ENCODE measurements around the gene ANOS1. TPM values are rescaled to one million over a fixed set of nuclear protein-coding genes. Genes with fewer than 3 reads are reported as not detected.
"Not testable (repeated sequence)": the region's sequence is repeated elsewhere in the genome, so short reads cannot be mapped to it uniquely, and the experiment has no call there.

The ANOS1 gene
- total and polyA plus RNA-seq, 7 experiments from 2014 or later = 0.02 to 0.46 (median 0.05) TPM; not detected in 3

- Histone ChIP-seq H3K4me3 (ENCODE audit: low read length) (no peak overlapping the region), H3K36me3 (ENCODE audit: control insufficient read depth in 2 of 3, insufficient read depth in 3 of 3, low read length in 3 of 3) (no peaks in the 10 kb centered on the region), H3K27ac (ENCODE audit: low read depth, low read length) (no peak overlapping the region), H3K4me1 (ENCODE audit: control insufficient read depth in 2 of 2, insufficient read depth in 2 of 2, low read length in 2 of 2) (no peaks in the 10 kb centered on the region), H3K9me3 (ENCODE audit: control insufficient read depth in 2 of 3, low read length in 3 of 3) (no peaks in the 10 kb centered on the region), H3K27me3 (ENCODE audit: control insufficient read depth in 2 of 2, insufficient read depth in 2 of 2, low read length in 2 of 2) (no peaks in the 10 kb centered on the region)
- DNase-seq (no peak), ATAC-seq (no peak)
- ChIA-PET POLR2A (no interaction called here), CTCF (no interaction called here)
- peaks cover 0 to 8% (median 2%) of the 10 kb centered on the region in 11 donors for H3K9me3 Mint-ChIP-seq
- no peak overlapping the region for H3K4me3 Mint-ChIP-seq
- intact Hi-C loops (cut with micrococcal nuclease) = no loop called here
- H3K27ac Mint-ChIP-seq = no peak overlapping the region
- no peaks in the 10 kb centered on the region for H3K27me3 Mint-ChIP-seq
- no peaks in the 10 kb centered on the region for H3K4me1 Mint-ChIP-seq
- no peaks in the 10 kb centered on the region for H3K36me3 Mint-ChIP-seq
Observed at GRCh38 chrX:8548446-8548845, 183.5 kb downstream of the ANOS1 start.

DNA sequence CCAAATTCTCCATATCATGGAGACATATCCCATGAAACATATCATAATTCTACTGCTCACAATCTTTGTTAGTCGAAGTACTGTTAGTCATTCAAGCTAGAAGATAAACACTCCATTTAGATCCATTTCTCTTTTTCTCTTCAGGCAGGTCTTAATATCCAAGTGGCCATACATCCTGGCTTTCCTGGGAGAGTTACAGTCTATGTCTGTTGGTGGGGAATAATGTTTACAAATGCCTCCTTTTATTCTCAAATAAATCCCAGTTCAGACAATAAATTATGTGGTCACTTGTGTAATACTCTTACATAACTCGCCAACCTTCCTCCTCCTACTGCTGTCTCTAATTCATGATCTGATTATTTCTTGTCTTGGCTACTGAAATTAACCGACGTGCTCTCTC lies 185.2 kb downstream of the ANOS1 start:
- POLR2A ChIA-PET = no interaction called here
- CTCF ChIA-PET = no interaction called here
- H3K27me3 Mint-ChIP-seq = no peaks in the 10 kb centered on the region
- peaks cover 0 to 8% (median 0%) of the 10 kb centered on the region in 11 donors for H3K9me3 Mint-ChIP-seq
- no peak overlapping the region for H3K27ac Mint-ChIP-seq
- H3K4me1 Mint-ChIP-seq = no peaks in the 10 kb centered on the region
- no peaks in the 10 kb centered on the region for H3K36me3 Mint-ChIP-seq
- Histone ChIP-seq H3K4me3 (ENCODE audit: low read length) (no peak overlapping the region), H3K9me3 (ENCODE audit: control insufficient read depth in 2 of 3, low read length in 3 of 3) (no peaks in the 10 kb centered on the region), H3K36me3 (ENCODE audit: control insufficient read depth in 2 of 3, insufficient read depth in 3 of 3, low read length in 3 of 3) (no peaks in the 10 kb centered on the region), H3K4me1 (ENCODE audit: control insufficient read depth in 2 of 2, insufficient read depth in 2 of 2, low read length in 2 of 2) (no peaks in the 10 kb centered on the region), H3K27me3 (ENCODE audit: control insufficient read depth in 2 of 2, insufficient read depth in 2 of 2, low read length in 2 of 2) (no peaks in the 10 kb centered on the region), H3K27ac (ENCODE audit: low read depth, low read length) (no peak overlapping the region)
- no peak overlapping the region for H3K4me3 Mint-ChIP-seq
- no peak for DNase-seq
- no peak for ATAC-seq
- intact Hi-C loops (cut with micrococcal nuclease) = no loop called here

- CTCF ChIA-PET = no interaction called here
- peaks cover 0 to 9% (median 5%) of the 10 kb centered on the region in 11 donors for H3K9me3 Mint-ChIP-seq
- no peaks in the 10 kb centered on the region for H3K36me3 Mint-ChIP-seq
- POLR2A ChIA-PET = no interaction called here
- H3K27ac ChIP-seq (ENCODE audit: low read depth, low read length) = no peak overlapping the region
- no peak overlapping the region for H3K4me3 ChIP-seq (ENCODE audit: low read length)
- no peaks in the 10 kb centered on the region for H3K27me3 Mint-ChIP-seq
- no peaks in the 10 kb centered on the region for H3K27me3 ChIP-seq (ENCODE audit: control insufficient read depth in 2 of 2, insufficient read depth in 2 of 2, low read length in 2 of 2)
- H3K9me3 ChIP-seq (ENCODE audit: control insufficient read depth in 2 of 3, low read length in 3 of 3) = no peaks in the 10 kb centered on the region
- intact Hi-C loops (cut with micrococcal nuclease) = no loop called here
- ATAC-seq (no peak), DNase-seq (no peak)
- H3K4me3 Mint-ChIP-seq = no peak overlapping the region
- no peaks in the 10 kb centered on the region for H3K4me1 ChIP-seq (ENCODE audit: control insufficient read depth in 2 of 2, insufficient read depth in 2 of 2, low read length in 2 of 2)
- H3K36me3 ChIP-seq (ENCODE audit: control insufficient read depth in 2 of 3, insufficient read depth in 3 of 3, low read length in 3 of 3) = no peaks in the 10 kb centered on the region
- H3K27ac Mint-ChIP-seq = no peak overlapping the region
- peaks cover 0 to 2% (median 0%) of the 10 kb centered on the region in 7 donors for H3K4me1 Mint-ChIP-seq
Observed at GRCh38 chrX:8520791-8521190, 211.1 kb downstream of the ANOS1 start.

GRCh38 chrX:8520178-8520577 lies 211.8 kb downstream of the ANOS1 start:
- Mint-ChIP-seq H3K27me3 (no peaks in the 10 kb centered on the region), H3K9me3 (peaks cover 0 to 9% (median 5%) of the 10 kb centered on the region in 11 donors)
- H3K36me3 ChIP-seq (ENCODE audit: control insufficient read depth in 2 of 3, insufficient read depth in 3 of 3, low read length in 3 of 3) = no peaks in the 10 kb centered on the region

DNA sequence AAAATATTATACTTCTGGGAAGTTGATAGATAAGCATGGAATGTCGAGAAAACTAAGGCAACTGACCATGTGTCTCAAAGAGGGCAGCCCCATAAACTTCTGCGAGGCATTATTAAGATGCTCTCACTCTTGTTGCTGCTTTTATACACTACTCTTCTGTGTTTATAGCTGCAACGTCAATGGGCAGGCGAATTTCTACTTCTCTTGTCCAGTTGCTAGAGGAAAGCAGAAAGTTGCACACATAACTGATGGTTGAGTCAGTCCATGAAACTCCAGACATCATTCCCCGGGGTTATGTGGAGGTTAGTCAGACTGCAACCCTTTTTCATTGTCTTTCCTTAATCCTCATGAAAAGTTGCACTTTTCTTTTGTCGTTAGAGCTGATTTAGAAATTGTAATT lies 227.5 kb downstream of the ANOS1 start:
- Mint-ChIP-seq H3K27me3 (no peaks in the 10 kb centered on the region), H3K27ac (no peak overlapping the region), H3K4me1 (no peaks in the 10 kb centered on the region), H3K9me3 (peaks cover 0 to 3% (median 0%) of the 10 kb centered on the region in 11 donors), H3K4me3 (no peak overlapping the region), H3K36me3 (no peaks in the 10 kb centered on the region)
- H3K27me3 ChIP-seq (ENCODE audit: control insufficient read depth in 2 of 2, insufficient read depth in 2 of 2, low read length in 2 of 2) = no peaks in the 10 kb centered on the region
- no peak overlapping the region for H3K4me3 ChIP-seq (ENCODE audit: low read length)
- no peaks in the 10 kb centered on the region for H3K4me1 ChIP-seq (ENCODE audit: control insufficient read depth in 2 of 2, insufficient read depth in 2 of 2, low read length in 2 of 2)
- ATAC-seq = no peak
- H3K36me3 ChIP-seq (ENCODE audit: control insufficient read depth in 2 of 3, insufficient read depth in 3 of 3, low read length in 3 of 3) = no peaks in the 10 kb centered on the region
- ChIA-PET POLR2A (no interaction called here), CTCF (no interaction called here)
- H3K27ac ChIP-seq (ENCODE audit: low read depth, low read length) = no peak overlapping the region
- no peak for DNase-seq
- H3K9me3 ChIP-seq (ENCODE audit: control insufficient read depth in 2 of 3, low read length in 3 of 3) = no peaks in the 10 kb centered on the region
- intact Hi-C loops (cut with micrococcal nuclease) = no loop called here

More at GRCh38 chrX:8520178-8520577, 211.8 kb downstream of the ANOS1 start:
- no peaks in the 10 kb centered on the region for H3K4me1 ChIP-seq (ENCODE audit: control insufficient read depth in 2 of 2, insufficient read depth in 2 of 2, low read length in 2 of 2)
- H3K4me3 ChIP-seq (ENCODE audit: low read length) = no peak overlapping the region
- Mint-ChIP-seq H3K27ac (no peak overlapping the region), H3K4me1 (peaks cover 0 to 2% (median 0%) of the 10 kb centered on the region in 7 donors), H3K4me3 (no peak overlapping the region), H3K36me3 (no peaks in the 10 kb centered on the region)
- intact Hi-C loops (cut with micrococcal nuclease) = no loop called here
- CTCF ChIA-PET = no interaction called here
- H3K27me3 ChIP-seq (ENCODE audit: control insufficient read depth in 2 of 2, insufficient read depth in 2 of 2, low read length in 2 of 2) = no peaks in the 10 kb centered on the region
- DNase-seq (no peak), ATAC-seq (no peak)
- H3K27ac ChIP-seq (ENCODE audit: low read depth, low read length) = no peak overlapping the region
- no peaks in the 10 kb centered on the region for H3K9me3 ChIP-seq (ENCODE audit: control insufficient read depth in 2 of 3, low read length in 3 of 3)
- POLR2A ChIA-PET = no interaction called here

DNA sequence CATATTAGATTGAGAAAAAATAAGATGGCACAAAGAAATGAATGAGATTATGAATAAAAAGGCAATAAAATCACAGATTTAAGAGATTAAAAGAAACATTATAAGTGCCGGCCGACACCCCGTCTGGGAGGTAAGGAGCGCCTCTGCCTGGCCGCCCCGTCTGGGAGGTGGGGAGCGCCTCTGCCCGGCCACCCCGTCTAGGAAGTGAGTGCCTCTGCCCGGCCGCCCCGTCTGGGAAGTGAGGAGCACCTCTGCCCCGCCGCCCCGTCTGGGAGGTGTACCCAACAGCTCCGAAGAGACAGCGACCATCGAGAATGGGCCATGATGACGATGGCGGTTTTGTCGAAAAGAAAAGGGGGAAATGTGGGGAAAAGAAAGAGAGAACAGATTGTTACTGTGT lies 229.8 kb downstream of the ANOS1 start:
- H3K4me3 ChIP-seq (ENCODE audit: low read length); intact Hi-C loops (cut with micrococcal nuclease); H3K4me1 Mint-ChIP-seq; H3K4me1 ChIP-seq (ENCODE audit: control insufficient read depth in 2 of 2, insufficient read depth in 2 of 2, low read length in 2 of 2); H3K9me3 Mint-ChIP-seq; DNase-seq; ATAC-seq; H3K27ac Mint-ChIP-seq; CTCF ChIA-PET; H3K9me3 ChIP-seq (ENCODE audit: control insufficient read depth in 2 of 3, low read length in 3 of 3); H3K27me3 ChIP-seq (ENCODE audit: control insufficient read depth in 2 of 2, insufficient read depth in 2 of 2, low read length in 2 of 2); H3K36me3 Mint-ChIP-seq; H3K36me3 ChIP-seq (ENCODE audit: control insufficient read depth in 2 of 3, insufficient read depth in 3 of 3, low read length in 3 of 3); POLR2A ChIA-PET; H3K27ac ChIP-seq (ENCODE audit: low read depth, low read length); H3K4me3 Mint-ChIP-seq; H3K27me3 Mint-ChIP-seq: not testable (repeated sequence)

- POLR2A ChIA-PET = no interaction called here
- H3K4me3 ChIP-seq (ENCODE audit: low read length) = no peak overlapping the region
- H3K36me3 Mint-ChIP-seq = no peaks in the 10 kb centered on the region
- H3K4me1 Mint-ChIP-seq = no peaks in the 10 kb centered on the region
- no peak overlapping the region for H3K4me3 Mint-ChIP-seq
- DNase-seq (no peak), ATAC-seq (no peak)
- H3K27ac Mint-ChIP-seq = no peak overlapping the region
- no peaks in the 10 kb centered on the region for H3K4me1 ChIP-seq (ENCODE audit: control insufficient read depth in 2 of 2, insufficient read depth in 2 of 2, low read length in 2 of 2)
- no peaks in the 10 kb centered on the region for H3K9me3 ChIP-seq (ENCODE audit: control insufficient read depth in 2 of 3, low read length in 3 of 3)
- H3K27ac ChIP-seq (ENCODE audit: low read depth, low read length) = no peak overlapping the region
- CTCF ChIA-PET = no interaction called here
- intact Hi-C loops (cut with micrococcal nuclease) = no loop called here
- H3K9me3 Mint-ChIP-seq = peaks cover 0 to 3% (median 0%) of the 10 kb centered on the region in 11 donors
- H3K27me3 ChIP-seq (ENCODE audit: control insufficient read depth in 2 of 2, insufficient read depth in 2 of 2, low read length in 2 of 2) = no peaks in the 10 kb centered on the region
- no peaks in the 10 kb centered on the region for H3K27me3 Mint-ChIP-seq
- H3K36me3 ChIP-seq (ENCODE audit: control insufficient read depth in 2 of 3, insufficient read depth in 3 of 3, low read length in 3 of 3) = no peaks in the 10 kb centered on the region
Observed at GRCh38 chrX:8500203-8500602, 231.7 kb downstream of the ANOS1 start.

All from naive thymus-derived CD4-positive, alpha-beta T cell (primary cell).